ENCODE measurements around the gene WDR82. TPM values are rescaled to one million over a fixed set of nuclear protein-coding genes. Genes with fewer than 3 reads are reported as not detected.

Gene WDR82
- total RNA-seq, 4 donors from 2014 or later = 14.6 to 44.9 (median 40.8) TPM

GRCh38 chr3:52237657-52238172 lies 40.7 kb downstream of the WDR82 start:
- Histone ChIP-seq H3K27me3 (no peaks in the 10 kb centered on the region), H3K9me3 (no peaks in the 10 kb centered on the region), H3K27ac (peak overlapping the region; percentile 86 to 96 (median 94)), H3K36me3 (no peaks in the 10 kb centered on the region), H3K4me1 (peaks cover 24 to 42% (median 31%) of the 10 kb centered on the region in 4 donors), H3K4me3 (peak overlapping the region in 2 of 4 donors; percentile 79 to 82)
- DNase-seq = peak; percentile 76
- 37% methylated on average over 8 of the region's 8 CpGs; no CpG with 5 or more reads in 1 of the 2 donors for WGBS, 2 donors (ENCODE audit: low coverage in 1 of 2)
- TF ChIP-seq POLR2AphosphoS5 (IDR thresholded peaks at IDR 0.05) (peak in 1 of 3 donors; percentile 36), POLR2A (IDR thresholded peaks at IDR 0.05) (no peak)
- intact Hi-C loops (cut with DNase I; ENCODE audit: low total_unique reads) (loop anchor here (2.0 kb wide), 1 partner anchor 41 kb away; the partner anchor contains the start of gene WDR82), in situ Hi-C loops (cut with MboI; ENCODE audit: low pct_ligation_motif_present in 1 of 4, low pct_unique_long_range_greater_than_20kb in 1 of 4, low sequenced_read_pairs in 3 of 4) (loop anchor here in 3 of 4 donors (10.0 to 25.0 kb wide), 2 partner anchors 47 to 100 kb away; partner anchors contain the start of gene GLYCTK (in 1 of the 3))

- intact Hi-C loops (cut with DNase I; ENCODE audit: low total_unique reads) (no loop called here), in situ Hi-C loops (cut with MboI; ENCODE audit: low pct_ligation_motif_present in 1 of 4, low pct_unique_long_range_greater_than_20kb in 1 of 4, low sequenced_read_pairs in 3 of 4) (loop anchor here in 3 of 4 donors (10.0 to 25.0 kb wide), 2 partner anchors 48 to 100 kb away; partner anchors contain the start of gene GLYCTK (in 1 of the 3))
- peak overlapping the region; percentile 86 to 96 (median 94) for H3K27ac ChIP-seq
- 79 to 100% methylated on average over 1 to 6 of the region's 6 CpGs for WGBS, 2 donors (ENCODE audit: low coverage in 1 of 2)
- H3K27me3 ChIP-seq = no peaks in the 10 kb centered on the region
- no peak for DNase-seq
- H3K9me3 ChIP-seq = no peaks in the 10 kb centered on the region
- peaks cover 24 to 42% (median 31%) of the 10 kb centered on the region in 4 donors for H3K4me1 ChIP-seq
- H3K36me3 ChIP-seq = no peaks in the 10 kb centered on the region
- H3K4me3 ChIP-seq = peak overlapping the region in 1 of 4 donors; percentile 82
- TF ChIP-seq POLR2AphosphoS5 (IDR thresholded peaks at IDR 0.05) (no peak), EP300 (IDR thresholded peaks at IDR 0.05; ENCODE audit: low read depth) (no peak)
- TF ChIP-seq, protein P1, sequence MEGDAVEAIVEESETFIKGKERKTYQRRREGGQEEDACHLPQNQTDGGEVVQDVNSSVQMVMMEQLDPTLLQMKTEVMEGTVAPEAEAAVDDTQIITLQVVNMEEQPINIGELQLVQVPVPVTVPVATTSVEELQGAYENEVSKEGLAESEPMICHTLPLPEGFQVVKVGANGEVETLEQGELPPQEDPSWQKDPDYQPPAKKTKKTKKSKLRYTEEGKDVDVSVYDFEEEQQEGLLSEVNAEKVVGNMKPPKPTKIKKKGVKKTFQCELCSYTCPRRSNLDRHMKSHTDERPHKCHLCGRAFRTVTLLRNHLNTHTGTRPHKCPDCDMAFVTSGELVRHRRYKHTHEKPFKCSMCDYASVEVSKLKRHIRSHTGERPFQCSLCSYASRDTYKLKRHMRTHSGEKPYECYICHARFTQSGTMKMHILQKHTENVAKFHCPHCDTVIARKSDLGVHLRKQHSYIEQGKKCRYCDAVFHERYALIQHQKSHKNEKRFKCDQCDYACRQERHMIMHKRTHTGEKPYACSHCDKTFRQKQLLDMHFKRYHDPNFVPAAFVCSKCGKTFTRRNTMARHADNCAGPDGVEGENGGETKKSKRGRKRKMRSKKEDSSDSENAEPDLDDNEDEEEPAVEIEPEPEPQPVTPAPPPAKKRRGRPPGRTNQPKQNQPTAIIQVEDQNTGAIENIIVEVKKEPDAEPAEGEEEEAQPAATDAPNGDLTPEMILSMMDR (IDR thresholded peaks at IDR 0.05) = no peak
Measured at GRCh38 chr3:52237006-52237656, 41.3 kb downstream of the WDR82 start.

- Histone ChIP-seq H3K4me1 (peaks cover 30 to 42% (median 32%) of the 10 kb centered on the region in 4 donors), H3K9me3 (no peaks in the 10 kb centered on the region), H3K36me3 (no peaks in the 10 kb centered on the region), H3K27ac (peak overlapping the region in 3 of 4 donors; percentile 92 to 96 (median 95)), H3K4me3 (no peak overlapping the region), H3K27me3 (no peaks in the 10 kb centered on the region)
- in situ Hi-C loops (cut with MboI; ENCODE audit: low pct_ligation_motif_present in 1 of 4, low pct_unique_long_range_greater_than_20kb in 1 of 4, low sequenced_read_pairs in 3 of 4) = loop anchor here in 3 of 4 donors (10.0 to 25.0 kb wide), 2 partner anchors 48 to 101 kb away; partner anchors contain the start of gene GLYCTK (in 1 of the 3)
- no peak for DNase-seq
- WGBS, 2 donors (ENCODE audit: low coverage in 1 of 2) = 87% methylated on average over 5 of the region's 5 CpGs; no CpG with 5 or more reads in 1 of the 2 donors
- no peak for TF ChIP-seq EP300 (IDR thresholded peaks at IDR 0.05; ENCODE audit: low read depth)
- TF ChIP-seq, protein P1 (IDR thresholded peaks at IDR 0.05) = no peak
- TF ChIP-seq POLR2A (IDR thresholded peaks at IDR 0.05) = no peak
- TF ChIP-seq POLR2AphosphoS5 (IDR thresholded peaks at IDR 0.05) = no peak
- intact Hi-C loops (cut with DNase I; ENCODE audit: low total_unique reads) = no loop called here
Measured at GRCh38 chr3:52236424-52236886, 42.0 kb downstream of the WDR82 start.

DNA sequence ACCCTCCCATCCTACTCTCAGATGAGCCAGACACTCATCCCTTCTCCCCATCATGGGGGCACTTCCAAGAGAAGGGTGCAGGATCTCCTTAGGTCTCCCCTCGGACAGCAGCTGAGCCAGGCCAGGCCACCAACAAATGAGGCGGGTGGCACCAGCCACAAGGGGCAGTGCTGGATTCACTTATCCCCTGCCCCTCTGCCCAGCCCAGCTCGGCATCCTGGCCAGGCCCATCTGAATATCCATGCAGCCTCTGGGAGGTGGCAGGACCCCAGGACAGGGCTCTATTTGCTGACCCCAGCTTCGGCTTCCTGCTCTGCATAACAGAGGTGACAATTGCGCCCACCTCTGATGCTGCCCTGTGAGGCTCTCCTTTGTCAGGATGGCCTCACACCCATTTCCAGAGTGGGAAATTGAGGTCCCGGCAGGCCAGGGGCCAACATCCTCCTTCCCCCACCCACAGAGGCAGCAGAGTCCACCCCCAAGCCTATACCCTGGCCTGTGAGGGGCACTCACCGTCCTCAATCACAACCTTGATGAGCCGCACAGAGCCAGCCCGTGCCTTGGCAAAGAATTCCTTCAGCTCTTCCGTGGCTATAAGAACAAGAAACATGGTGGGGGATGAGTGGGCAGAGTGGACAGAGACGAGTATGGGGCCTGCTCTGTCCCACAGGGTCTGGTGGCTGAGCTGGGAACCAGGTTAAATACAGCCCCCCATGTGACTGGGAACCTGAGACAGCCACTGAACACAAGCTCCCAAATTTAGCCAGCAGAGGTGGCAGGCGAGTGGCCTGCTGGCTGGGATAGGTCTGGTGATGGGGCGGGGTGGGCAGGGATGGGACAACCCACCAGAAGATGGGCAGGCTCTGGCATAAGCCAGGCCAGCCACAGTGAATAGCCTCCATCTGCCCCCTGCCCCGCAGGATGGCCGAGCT lies 43.7 kb downstream of the WDR82 start:
- H3K4me1 ChIP-seq = peaks cover 23 to 31% (median 25%) of the 10 kb centered on the region in 4 donors
- intact Hi-C loops (cut with DNase I; ENCODE audit: low total_unique reads) = no loop called here

More for the DNA sequence above, 43.7 kb downstream of the WDR82 start:
- in situ Hi-C loops (cut with MboI; ENCODE audit: low pct_ligation_motif_present in 1 of 4, low pct_unique_long_range_greater_than_20kb in 1 of 4, low sequenced_read_pairs in 3 of 4) = loop anchor here (5.0 to 25.0 kb wide), 4 partner anchors 50 to 108 kb away; partner anchors contain the start of gene GLYCTK (in 2 of the 4)
- Histone ChIP-seq H3K9me3 (no peaks in the 10 kb centered on the region), H3K27me3 (no peaks in the 10 kb centered on the region), H3K36me3 (peaks cover 0 to 12% (median 1%) of the 10 kb centered on the region in 4 donors), H3K27ac (no peak overlapping the region), H3K4me3 (no peak overlapping the region)
- TF ChIP-seq EP300 (IDR thresholded peaks at IDR 0.05; ENCODE audit: low read depth) = no peak
- TF ChIP-seq, protein P1 (IDR thresholded peaks at IDR 0.05) = no peak
- no peak for TF ChIP-seq POLR2A (IDR thresholded peaks at IDR 0.05)
- no peak for TF ChIP-seq POLR2AphosphoS5 (IDR thresholded peaks at IDR 0.05)
- 85 to 100% methylated on average over 1 to 14 of the region's 15 CpGs for WGBS, 2 donors (ENCODE audit: low coverage in 1 of 2)
- DNase-seq = no peak
